Psoas muscle (tissue), 8 donors: ENCODE results near the gene EEF1AKMT2. TPM values are rescaled to one million over a fixed set of nuclear protein-coding genes. Genes with fewer than 3 reads are reported as not detected.

ENCODE experiments used
- ATAC-seq, 4 donors: fragments of 200-7000 bp; cut with Tn5 transposase; one replicate each; pipeline ENCODE4 v1.9.1; 2020; ENCODE audit warnings: moderate library complexity in 3 of 4, mild to moderate bottlenecking in 2 of 4
- DNase-seq, 2 donors: peaks; one replicate each; pipeline ENCODE4 v3.0.0-alpha.2; 2020
- H3K27ac ChIP-seq: fragments of 200-600 bp; one replicate; pipeline ENCODE4 v1.8.0; 2022
- H3K27me3 ChIP-seq, 3 donors: fragments of 200-600 bp in 1 of 3; one replicate each; pipeline versions ENCODE4 v1.6.1 to v1.8.0; 2013 to 2022; ENCODE audit warnings: low read length in 2 of 3, mild to moderate bottlenecking in 2 of 3, moderate library complexity in 1 of 3; ENCODE audit not compliant: insufficient read depth in 3 of 3
- H3K36me3 ChIP-seq, 2 donors: fragments of 200-600 bp in 1 of 2; one replicate each; pipeline versions ENCODE4 v1.6.1 to v1.8.0; 2013 to 2022; ENCODE audit warnings: low read depth in 1 of 2, mild to moderate bottlenecking in 1 of 2, moderate library complexity in 1 of 2; ENCODE audit not compliant: insufficient read depth in 1 of 2
- H3K4me1 ChIP-seq: fragments of 200-600 bp; one replicate; pipeline ENCODE4 v1.8.0; 2022
- H3K4me3 ChIP-seq: fragments of 200-600 bp; one replicate; pipeline ENCODE4 v1.8.0; 2022; ENCODE audit warnings: mild to moderate bottlenecking
- H3K9me3 ChIP-seq: fragments of 200-600 bp; one replicate; pipeline ENCODE4 v1.8.0; 2022
- WGBS, 3 donors: extraction: QIAGEN DNeasy Blood & Tissue Kit; methylation state at CpG; one replicate each; pipeline versions ENCODE4 v1.1.6 to v1.1.7; 2013; 5-methylcytosine and 5-hydroxymethylcytosine counted together
- intact Hi-C, 2 donors: fragments of 100-400 bp; cut with DNase I; formaldehyde crosslinking; loops; one replicate each; pipeline versions ENCODE4 v1.11.0 to v1.14.2; 2022
- polyA plus RNA-seq, 3 donors: library from polyadenylated mRNA; stranded (reverse); fragments of 200-250 nt; gene quantifications; one replicate each; pipeline ENCODE4 v1.2.3, GENCODE V29; 2013
- total RNA-seq, 4 donors: library from RNA; stranded (reverse); fragmentation: NEBNext Ultra II Directional in 2 of 4; extraction: Animal tissue kit (Norgen Biotek cat#: 25700) in 2 of 4; gene quantifications; one replicate each; pipeline versions ENCODE4 v1.2.1 to v1.2.4, GENCODE V29; 2021 to 2023
- TF ChIP-seq, protein P1 (sequence below): fragments of 200-600 bp; IDR thresholded peaks from one replicate; pipeline ENCODE4 v1.8.0; 2022; ENCODE audit warnings: antibody characterized with exemption
- donor health status: healthy with polysubstance abuse.
- donor health status: DM: no; HTN: no; CAD: no; lungs with moderate emphysema.
- donor health status: Bipolar disorder and iron deficiency.
- donor health status: healthy.
- donor health status: DM: yes; HTN: yes; CAD: no.
- donor health status: DM: no; HTN: no; CAD: no.
- donor health status: DM: no; HTN: no; CAD: no.
- donor health status: DM: yes; HTN: yes; CAD: no.

EEF1AKMT2 gene
- total and polyA plus RNA-seq, 7 donors = 3.3 to 11.9 (median 9.1) TPM

DNA sequence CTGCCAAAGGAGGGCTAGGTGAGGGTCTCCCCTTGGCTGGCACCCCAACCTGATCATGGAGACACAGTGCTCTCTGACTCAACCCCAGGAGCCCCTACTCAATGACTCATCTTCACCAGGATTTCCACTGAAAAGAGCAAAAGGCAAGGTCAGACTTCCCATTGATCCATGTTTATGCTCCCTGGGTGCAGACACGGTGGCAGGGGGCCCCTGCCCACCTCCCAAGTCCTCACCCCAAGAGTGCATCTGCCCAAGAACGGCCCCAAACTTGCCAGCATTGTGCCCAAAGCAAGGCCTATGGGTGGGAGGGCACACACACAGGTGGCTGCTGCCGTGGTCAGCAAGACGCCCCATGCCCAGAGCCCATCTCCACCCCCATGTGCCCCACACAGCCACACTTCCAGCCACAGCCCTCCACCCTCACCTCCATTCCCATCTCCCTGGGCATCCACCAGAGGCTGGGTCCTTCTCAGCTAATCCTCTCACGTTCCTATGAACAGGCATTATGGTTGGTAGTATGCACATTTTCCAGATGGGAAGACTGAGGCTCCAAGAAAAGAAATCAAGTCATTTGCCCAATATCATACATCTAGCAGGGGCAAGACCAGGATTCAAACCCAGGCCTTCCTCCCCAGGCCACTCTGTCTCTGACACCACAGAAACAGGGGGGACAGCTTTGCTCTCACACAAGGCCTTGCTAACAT lies 78.8 kb downstream of the EEF1AKMT2 start:
- no peak overlapping the region for H3K27ac ChIP-seq
- H3K9me3 ChIP-seq = no peaks in the 10 kb centered on the region
- WGBS, 3 donors = 83 to 93% (median 87%) methylated on average over 5 of the region's 5 CpGs
- TF ChIP-seq, protein P1, sequence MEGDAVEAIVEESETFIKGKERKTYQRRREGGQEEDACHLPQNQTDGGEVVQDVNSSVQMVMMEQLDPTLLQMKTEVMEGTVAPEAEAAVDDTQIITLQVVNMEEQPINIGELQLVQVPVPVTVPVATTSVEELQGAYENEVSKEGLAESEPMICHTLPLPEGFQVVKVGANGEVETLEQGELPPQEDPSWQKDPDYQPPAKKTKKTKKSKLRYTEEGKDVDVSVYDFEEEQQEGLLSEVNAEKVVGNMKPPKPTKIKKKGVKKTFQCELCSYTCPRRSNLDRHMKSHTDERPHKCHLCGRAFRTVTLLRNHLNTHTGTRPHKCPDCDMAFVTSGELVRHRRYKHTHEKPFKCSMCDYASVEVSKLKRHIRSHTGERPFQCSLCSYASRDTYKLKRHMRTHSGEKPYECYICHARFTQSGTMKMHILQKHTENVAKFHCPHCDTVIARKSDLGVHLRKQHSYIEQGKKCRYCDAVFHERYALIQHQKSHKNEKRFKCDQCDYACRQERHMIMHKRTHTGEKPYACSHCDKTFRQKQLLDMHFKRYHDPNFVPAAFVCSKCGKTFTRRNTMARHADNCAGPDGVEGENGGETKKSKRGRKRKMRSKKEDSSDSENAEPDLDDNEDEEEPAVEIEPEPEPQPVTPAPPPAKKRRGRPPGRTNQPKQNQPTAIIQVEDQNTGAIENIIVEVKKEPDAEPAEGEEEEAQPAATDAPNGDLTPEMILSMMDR = no peak
- intact Hi-C loops = no loop called here
- H3K27me3 ChIP-seq = no peaks in the 10 kb centered on the region
- ATAC-seq (no peak), DNase-seq (peak in 1 of 2 donors; percentile 32)
- H3K36me3 ChIP-seq = no peaks in the 10 kb centered on the region
- no peak overlapping the region for H3K4me3 ChIP-seq
- peaks cover 57% of the 10 kb centered on the region for H3K4me1 ChIP-seq

DNA sequence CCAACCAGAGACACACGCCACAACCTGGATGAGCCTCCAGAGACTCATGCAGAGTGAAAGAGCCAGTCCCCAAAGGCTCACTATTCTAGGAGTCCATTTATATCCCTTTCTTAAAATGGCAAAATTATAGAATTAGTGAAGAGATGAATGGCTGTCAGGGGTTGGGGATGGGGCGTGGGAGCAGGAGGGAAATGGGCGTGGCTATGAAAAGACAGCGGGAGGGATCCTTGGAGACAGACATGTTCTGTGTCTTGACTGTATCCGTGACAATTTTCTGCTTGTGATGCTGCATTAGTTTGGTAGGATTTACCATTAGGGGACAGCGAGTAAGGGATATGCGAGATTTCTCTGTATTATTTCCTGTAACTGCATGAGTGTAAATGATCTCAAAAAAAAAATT lies 80.5 kb downstream of the EEF1AKMT2 start:
- DNase-seq (peak in 1 of 2 donors; percentile 29), ATAC-seq (no peak)
- Histone ChIP-seq H3K36me3 (no peaks in the 10 kb centered on the region), H3K4me1 (peaks cover 60% of the 10 kb centered on the region), H3K9me3 (no peaks in the 10 kb centered on the region), H3K4me3 (no peak overlapping the region), H3K27me3 (no peaks in the 10 kb centered on the region), H3K27ac (peak overlapping the region; percentile 41)
- intact Hi-C loops = no loop called here
- 64 to 71% (median 65%) methylated on average over 7 of the region's 7 CpGs for WGBS, 3 donors
- TF ChIP-seq, protein P1 = no peak

DNA sequence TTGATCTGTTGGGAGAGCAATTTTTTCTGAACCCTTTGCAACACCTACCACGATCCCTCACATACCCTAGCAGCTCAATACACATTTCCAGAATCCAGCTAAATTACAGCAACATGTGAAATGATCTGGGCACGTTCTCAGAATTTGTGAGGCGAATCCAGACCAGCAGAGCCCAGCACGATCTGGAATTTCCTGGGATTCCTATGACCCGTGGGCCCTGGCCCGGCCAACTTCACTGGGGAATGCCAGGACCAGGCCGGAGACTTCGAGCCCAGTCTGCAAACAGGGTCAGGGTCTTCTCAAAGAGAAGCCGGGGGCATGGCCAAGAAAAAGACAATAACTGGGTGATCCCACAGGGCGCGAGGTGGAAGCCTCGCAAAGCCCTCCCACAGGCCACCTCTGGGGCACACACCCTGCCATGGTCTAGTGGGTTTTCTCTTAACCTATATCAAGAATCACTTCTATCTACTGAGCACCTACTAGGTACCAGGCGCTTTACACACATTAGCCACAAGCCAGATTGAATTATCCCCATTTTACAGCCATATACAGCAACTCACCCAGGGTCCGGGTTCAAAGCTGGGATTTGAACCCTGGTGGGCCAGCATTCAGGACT lies 81.3 kb downstream of the EEF1AKMT2 start:
- H3K4me1 ChIP-seq = peaks cover 68% of the 10 kb centered on the region
- no peaks in the 10 kb centered on the region for H3K36me3 ChIP-seq
- no peak overlapping the region for H3K4me3 ChIP-seq
- no peaks in the 10 kb centered on the region for H3K9me3 ChIP-seq
- TF ChIP-seq, protein P1 = no peak
- ATAC-seq (no peak), DNase-seq (peak in 1 of 2 donors; percentile 51)
- WGBS, 3 donors = 49 to 67% (median 50%) methylated on average over 14 of the region's 14 CpGs
- intact Hi-C loops = no loop called here
- peak overlapping the region; percentile 41 for H3K27ac ChIP-seq
- H3K27me3 ChIP-seq = no peaks in the 10 kb centered on the region

DNA sequence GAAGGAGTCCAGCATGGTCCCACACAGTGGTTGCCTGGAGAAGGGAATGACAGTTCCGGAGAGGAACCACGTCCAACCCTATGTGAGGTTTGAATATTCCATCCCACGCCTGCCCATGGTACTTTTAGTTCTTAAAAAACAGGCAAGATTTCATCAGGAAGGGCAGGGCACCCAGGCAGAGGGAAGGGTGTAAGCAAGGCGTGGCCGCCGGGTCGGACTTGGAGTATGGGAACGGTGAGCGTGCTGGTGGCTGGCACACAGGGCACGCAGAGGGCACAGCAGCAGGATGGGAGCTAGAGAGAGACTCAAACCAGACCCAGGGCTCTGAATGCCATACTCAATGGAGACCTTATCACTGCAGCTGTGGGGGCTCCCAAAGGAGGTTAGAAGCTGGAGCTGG lies 81.8 kb downstream of the EEF1AKMT2 start:
- no peaks in the 10 kb centered on the region for H3K27me3 ChIP-seq
- TF ChIP-seq, protein P1 = no peak
- no peaks in the 10 kb centered on the region for H3K36me3 ChIP-seq
- ATAC-seq (peak; percentile 38 to 69 (median 60)), DNase-seq (peak; percentile 58 to 83)
- H3K9me3 ChIP-seq = no peaks in the 10 kb centered on the region
- no peak overlapping the region for H3K4me3 ChIP-seq
- H3K4me1 ChIP-seq = peaks cover 73% of the 10 kb centered on the region
- intact Hi-C loops = no loop called here
- WGBS, 3 donors = 37 to 64% (median 49%) methylated on average over 10 of the region's 10 CpGs
- peak overlapping the region; percentile 41 for H3K27ac ChIP-seq
